Suprapubic skin (tissue), 3 donors: ENCODE measurements around the gene TMEM150B.

Experiments used
- CTCF ChIP-seq, 2 donors: fragments of 200-600 bp in 1 of 2; fragments of 450-650 bp in 1 of 2; sonication (generic) in 1 of 2; IDR thresholded peaks; one replicate each; pipeline ENCODE4 v1.5.1; 2016 to 2019; ENCODE audit warnings: antibody characterized with exemption in 2 of 2, mild to moderate bottlenecking in 1 of 2, moderate library complexity in 1 of 2
- EP300 ChIP-seq: sonication (generic); formaldehyde crosslinking; IDR thresholded peaks from one replicate; pipeline ENCODE4 v1.6.1; 2017; ENCODE audit warnings: antibody characterized with exemption
- POLR2A ChIP-seq, 2 donors: fragments of 450-650 bp; IDR thresholded peaks; one replicate each; pipeline ENCODE4 v1.6.1; 2017; ENCODE audit warnings: antibody characterized with exemption in 2 of 2, mild to moderate bottlenecking in 2 of 2, moderate library complexity in 2 of 2

GRCh38 chr19:55270172-55270942, 54.8 kb downstream of the TMEM150B start:
- TF ChIP-seq CTCF (IDR thresholded peaks at IDR 0.05) (no peak), EP300 (no peak), POLR2A (IDR thresholded peaks at IDR 0.05) (no peak)
